GM21786 (cell line): ENCODE data around the gene TMEM131L.

Source experiments
- ATAC-seq: cut with Tn5 transposase; IDR thresholded peaks from one replicate; pipeline ENCODE4 v1.9.1; 2021; ENCODE audit not compliant: unreplicated experiment

Gene TMEM131L

GRCh38 chr4:153474251-153474650 lies 8.1 kb downstream of the TMEM131L start:
- ATAC-seq, result no peak

- ATAC-seq, result no peak
Observed at GRCh38 chr4:153476829-153477574, 10.8 kb downstream of the TMEM131L start.

- no peak for ATAC-seq
Observed at GRCh38 chr4:153479101-153479500, 12.9 kb downstream of the TMEM131L start.

DNA sequence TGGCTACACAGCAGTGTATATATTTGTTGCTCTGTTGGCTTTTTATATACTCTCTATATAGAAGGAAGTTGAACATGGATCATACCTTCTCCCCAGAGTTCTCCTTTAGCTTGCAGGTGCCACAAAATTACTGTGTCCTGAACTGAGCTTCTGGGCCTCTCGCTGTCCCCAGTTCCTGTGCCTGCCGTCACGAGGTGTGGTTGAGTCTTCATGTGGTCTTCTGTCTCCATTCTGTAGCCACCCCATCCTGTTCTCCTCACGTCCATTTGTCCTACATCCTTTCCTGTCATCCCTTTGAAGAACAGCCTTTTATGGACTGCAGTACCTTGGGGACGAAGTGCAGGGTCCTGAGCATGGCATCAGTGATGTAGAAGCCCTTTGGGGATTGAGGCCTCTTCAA lies 14.5 kb downstream of the TMEM131L start:
- no peak for ATAC-seq

DNA sequence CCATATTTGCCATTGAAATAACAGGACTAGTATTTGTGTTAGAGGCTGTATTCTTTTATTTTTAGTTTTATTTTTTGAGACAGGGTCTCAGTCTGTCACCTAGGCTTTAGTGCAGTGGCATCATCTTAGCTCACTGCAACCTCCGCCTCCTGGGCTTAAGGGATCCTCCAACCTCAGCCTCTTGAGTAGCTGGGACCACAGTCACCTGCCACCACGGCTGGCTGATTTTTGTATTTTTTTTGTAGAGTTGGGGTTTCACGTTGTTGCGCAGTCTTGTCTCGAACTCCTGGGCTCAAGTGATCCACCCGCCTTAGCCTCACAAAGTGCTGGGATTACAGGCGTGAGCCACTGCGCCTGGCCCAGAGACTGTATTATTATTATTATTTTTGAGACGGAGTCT lies 15.3 kb downstream of the TMEM131L start:
- no peak for ATAC-seq

DNA sequence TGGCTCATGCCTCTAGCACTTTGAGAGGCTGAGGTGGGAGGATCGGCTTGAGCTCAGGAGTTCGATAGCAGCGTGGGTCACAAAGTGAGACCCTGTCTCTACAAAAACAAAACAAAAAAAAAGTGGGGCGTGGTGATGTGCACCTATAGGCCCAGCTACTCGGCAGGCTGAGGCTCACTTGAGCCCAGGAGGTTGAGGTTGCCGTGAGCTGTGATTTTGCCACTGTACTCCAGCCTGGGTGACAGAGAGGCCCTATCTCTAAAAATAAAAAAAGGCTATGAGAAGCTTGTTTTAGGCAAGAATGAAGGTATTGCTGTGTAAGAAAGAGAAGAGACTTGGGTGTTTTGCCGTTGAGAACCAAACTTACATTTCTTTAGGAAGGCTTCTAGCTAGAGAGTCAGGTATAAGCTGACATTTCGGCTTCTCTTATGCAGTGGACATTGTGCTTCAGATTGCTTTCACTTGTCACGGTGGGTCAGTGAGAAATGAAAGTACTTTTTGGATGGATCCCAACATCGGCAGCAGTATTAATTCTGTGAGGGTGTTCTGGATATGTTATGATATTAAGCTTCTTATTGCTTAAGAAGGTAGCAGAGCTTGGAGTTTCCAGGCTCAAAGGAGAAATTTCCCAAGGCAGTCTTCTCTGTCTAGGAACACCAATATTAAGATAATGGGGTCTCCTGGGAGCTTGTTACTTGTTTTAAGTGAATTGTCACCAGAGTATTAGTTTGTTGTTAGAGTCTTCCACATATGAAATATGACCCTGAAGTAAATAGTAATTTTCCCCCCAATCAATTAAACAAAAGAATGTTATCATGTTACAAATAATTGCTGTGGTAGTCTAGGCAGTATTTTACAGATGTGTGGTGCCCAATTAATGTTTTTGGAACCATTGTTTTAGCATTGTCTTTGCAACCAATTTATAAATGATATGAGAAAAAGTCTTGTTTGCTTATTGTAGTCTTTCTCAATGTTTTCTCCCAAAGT lies 17.6 kb downstream of the TMEM131L start:
- no peak for ATAC-seq

DNA sequence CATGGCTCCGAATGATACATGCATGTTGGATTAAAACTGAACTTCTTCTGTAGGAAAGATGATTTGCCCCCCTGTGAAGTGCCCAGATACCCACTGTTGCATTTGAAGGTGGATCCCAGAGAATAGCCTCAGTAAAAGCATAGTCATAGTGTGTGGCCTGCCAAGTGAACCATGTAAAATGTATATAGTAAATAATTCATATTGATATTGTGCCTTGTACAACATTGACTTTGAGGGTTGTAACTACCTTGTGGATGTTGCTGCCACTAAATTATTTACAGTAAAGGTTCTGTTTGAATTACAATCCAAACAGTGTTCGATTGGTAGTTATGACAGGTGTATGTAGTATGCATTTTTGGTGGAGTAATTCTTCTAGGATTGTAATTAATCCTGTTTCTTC lies 19.2 kb downstream of the TMEM131L start:
- no peak for ATAC-seq

GRCh38 chr4:153485860-153486259 lies 19.7 kb downstream of the TMEM131L start:
- no peak for ATAC-seq

DNA sequence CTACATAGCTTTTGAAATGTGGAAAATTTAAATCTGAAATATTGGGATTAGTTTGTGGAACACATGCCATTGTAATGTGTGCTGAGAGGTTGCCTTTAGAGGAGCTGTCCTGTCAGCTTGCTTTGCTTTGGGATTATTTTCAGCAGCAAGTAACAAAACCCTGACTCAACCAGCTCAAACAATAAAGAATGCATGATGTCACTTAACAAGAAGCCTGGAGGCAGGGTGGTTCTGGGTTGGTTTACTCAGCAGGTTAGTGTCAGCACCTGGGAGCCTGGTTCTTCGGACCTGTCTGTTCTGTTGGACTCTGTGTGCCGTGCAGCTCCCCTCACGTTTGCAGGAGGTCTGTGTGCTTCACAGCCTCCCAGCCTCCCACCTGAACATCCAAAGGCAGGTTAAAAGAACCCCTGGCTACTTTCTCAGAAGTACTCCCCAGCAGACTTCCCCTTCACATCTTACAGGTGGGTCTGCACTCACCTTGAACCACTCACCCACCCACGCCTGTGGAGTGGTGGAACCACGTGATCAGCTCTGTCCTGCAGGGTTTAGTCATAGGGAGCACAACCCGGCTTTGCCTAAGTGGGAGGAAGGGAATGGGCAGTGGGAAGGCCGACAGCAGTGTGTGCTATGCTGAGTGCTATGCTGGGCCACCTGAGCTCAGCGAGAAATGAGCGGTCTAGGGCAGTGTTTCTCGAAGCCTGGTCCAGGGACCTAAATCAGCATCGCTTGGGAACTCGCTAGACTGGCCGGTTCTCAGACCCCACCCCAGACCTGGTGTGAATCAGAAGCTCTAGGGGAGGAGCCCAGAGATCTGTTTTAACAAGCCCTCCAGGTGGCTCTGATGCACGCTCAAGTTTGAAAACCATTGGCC lies 20.4 kb downstream of the TMEM131L start:
- ATAC-seq, result no peak

DNA sequence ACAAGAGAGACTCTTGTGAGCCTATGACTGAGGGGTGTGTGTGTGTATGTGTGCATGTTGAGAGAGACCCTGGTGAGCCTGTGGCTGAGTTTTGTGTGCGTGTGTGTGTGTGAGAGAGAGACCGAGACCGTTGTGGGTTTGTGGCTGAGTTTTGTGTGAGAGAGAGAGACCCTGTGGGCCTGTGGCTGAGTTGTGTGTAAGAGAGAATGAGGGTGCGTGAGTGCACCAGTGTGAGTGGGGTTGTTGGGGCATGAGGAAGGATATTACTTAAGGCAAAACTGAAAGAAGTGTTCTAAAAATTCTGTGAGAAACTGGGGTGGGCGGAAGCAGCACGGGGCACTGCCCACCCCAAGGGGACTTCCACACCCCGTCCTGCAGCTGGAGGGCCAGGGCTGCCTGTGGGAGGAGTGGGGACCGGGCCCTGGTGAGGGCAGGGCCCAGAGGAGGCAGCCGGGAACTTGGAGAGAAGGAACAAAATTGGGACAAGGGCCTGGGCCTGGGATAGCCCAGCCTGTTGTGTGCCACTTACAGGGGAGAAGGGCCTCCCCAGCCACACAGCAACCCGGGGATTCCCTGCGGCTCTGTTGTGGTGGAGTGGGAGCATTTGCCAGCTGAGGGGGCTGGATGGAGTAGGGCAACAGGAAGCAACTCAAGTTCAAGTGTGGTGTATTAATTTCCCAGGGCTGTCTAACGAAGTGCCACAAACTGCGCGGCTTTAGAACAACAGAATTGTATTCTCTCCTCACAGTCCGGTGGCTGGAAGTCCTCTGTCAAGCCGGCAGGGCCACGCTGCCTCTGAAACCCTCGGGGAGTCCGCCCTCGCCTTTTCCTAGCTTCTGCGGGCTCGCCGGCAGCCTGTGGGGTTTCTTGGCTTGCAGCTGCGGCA lies 22.1 kb downstream of the TMEM131L start:
- ATAC-seq, result peak; percentile 40

DNA sequence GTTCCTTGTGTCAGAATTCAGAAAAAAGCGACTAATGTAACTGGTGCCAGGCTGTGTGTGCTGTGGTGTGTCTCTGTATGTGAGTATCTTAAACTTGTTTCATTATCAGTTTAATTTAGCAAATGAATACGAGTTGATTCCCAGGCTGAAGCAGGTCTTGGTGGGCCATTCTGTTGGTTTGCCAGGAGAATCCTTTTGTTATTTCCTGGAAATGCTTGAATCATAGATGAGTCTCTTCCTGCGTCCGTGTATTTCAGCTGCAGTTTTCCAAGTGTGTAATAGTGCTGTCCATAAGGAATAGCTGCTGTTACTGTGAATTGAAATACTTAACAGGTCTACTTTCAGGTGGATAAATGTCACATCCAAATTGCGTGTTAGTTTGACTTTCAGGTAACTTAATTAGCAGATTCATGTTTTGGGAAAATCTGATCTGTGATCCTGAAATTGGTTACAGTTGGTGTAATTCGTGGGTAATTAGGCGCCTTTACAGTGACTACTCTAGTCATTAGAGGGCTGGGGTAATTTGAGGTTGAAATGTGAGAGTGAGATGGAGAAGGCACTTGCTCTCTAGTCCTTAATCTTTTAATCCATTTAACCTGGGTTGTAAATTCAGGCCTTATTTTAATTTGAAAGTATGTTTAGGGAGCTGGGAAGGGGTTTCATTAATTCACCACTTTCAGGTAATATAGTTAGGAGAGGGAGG lies 23.8 kb downstream of the TMEM131L start:
- no peak for ATAC-seq

DNA sequence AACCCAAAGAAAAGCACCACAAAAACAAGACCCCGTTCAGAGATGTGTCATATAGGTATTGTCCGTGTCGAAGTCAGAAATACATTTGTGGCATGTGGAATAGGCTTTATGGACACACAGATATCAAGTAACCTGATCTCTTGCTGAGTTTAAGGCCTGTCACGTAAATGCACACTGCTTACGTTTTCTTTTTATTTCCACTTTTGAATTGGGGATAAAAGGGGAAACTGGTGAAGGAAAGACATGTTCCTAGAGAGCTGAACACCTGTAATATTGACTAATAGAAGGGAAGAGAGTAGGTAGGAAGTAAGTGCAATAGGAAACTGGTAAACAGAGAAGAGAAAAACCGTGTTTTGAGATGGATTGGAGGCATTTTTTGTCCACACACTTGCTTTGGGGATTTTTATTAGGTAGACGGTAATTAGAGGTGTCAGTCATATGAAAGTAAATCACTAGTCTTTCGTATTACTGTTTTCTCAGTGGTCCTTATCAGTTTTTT lies 24.9 kb downstream of the TMEM131L start:
- ATAC-seq, result no peak

DNA sequence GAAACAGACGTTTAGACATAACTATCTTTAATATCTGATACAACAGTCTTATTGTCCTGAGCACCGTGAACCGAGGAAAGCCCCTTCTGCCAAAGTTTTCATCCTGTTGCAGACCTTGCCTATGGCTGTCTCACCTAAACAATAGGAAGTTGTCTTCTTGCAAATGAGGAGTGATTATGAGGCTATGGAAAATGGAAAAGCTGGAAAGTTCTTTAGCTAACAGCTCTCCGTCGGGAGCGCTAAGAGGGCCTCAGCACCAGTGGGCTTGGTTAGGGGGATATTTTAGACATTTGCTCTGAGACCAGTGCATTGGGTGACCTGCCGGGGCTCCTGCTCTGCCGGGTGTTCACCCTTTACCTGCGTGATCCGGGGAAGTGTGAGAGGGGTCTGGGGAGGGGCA lies 28.4 kb downstream of the TMEM131L start:
- no peak for ATAC-seq

- ATAC-seq, result no peak
Observed at GRCh38 chr4:153495480-153496193, 29.5 kb downstream of the TMEM131L start.

GRCh38 chr4:153497091-153497531 lies 31.0 kb downstream of the TMEM131L start:
- ATAC-seq, result peak; percentile 47

- peak; percentile 64 for ATAC-seq
Observed at GRCh38 chr4:153497988-153498967, 32.1 kb downstream of the TMEM131L start.

DNA sequence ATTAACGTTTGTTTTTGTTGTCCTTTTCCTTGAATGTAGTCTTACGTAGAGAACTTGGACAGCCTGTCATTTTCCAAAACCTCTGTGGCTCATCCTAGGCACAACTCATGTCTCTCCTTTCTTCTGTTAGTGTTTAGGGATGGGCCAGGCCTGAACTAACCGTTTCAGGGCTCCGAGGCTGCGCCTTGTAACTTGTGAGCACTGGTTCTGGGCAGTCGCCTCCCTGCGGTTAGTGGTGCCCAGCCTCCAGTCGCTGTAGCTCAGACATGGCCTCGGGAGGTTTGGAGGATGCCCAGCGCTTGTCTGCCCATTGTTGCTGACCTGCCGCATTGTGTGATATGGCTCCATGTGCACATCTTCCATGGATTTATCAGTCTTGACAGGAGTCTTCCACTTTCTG lies 32.8 kb downstream of the TMEM131L start:
- no peak for ATAC-seq
